B cell (primary cell): ENCODE results near the gene ERN1.

Source experiments
- EZH2 ChIP-seq: IDR thresholded peaks from 2 replicates; pipeline ENCODE4 v1.6.1; 2012; ENCODE audit warnings: borderline replicate concordance, low read depth, mild to moderate bottlenecking, moderate library complexity, low read length; ENCODE audit not compliant: insufficient read depth, poor library complexity, severe bottlenecking
- TF ChIP-seq, protein P1 (sequence below): fragments of 200-600 bp; IDR thresholded peaks from one replicate; pipeline ENCODE4 v1.8.0; 2022; ENCODE audit warnings: antibody characterized with exemption, mild to moderate bottlenecking

- TF ChIP-seq, protein P1, sequence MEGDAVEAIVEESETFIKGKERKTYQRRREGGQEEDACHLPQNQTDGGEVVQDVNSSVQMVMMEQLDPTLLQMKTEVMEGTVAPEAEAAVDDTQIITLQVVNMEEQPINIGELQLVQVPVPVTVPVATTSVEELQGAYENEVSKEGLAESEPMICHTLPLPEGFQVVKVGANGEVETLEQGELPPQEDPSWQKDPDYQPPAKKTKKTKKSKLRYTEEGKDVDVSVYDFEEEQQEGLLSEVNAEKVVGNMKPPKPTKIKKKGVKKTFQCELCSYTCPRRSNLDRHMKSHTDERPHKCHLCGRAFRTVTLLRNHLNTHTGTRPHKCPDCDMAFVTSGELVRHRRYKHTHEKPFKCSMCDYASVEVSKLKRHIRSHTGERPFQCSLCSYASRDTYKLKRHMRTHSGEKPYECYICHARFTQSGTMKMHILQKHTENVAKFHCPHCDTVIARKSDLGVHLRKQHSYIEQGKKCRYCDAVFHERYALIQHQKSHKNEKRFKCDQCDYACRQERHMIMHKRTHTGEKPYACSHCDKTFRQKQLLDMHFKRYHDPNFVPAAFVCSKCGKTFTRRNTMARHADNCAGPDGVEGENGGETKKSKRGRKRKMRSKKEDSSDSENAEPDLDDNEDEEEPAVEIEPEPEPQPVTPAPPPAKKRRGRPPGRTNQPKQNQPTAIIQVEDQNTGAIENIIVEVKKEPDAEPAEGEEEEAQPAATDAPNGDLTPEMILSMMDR, result no peak
- no peak for TF ChIP-seq EZH2
Measured at GRCh38 chr17:64074704-64075426, 55.1 kb downstream of the ERN1 start.
